ENCODE results near the gene ARL16. TPM values are rescaled to one million over a fixed set of nuclear protein-coding genes. Genes with fewer than 3 reads are reported as not detected.

Gene ARL16
- total RNA-seq, 1 donor from 2014 or later = 38.6 TPM

DNA sequence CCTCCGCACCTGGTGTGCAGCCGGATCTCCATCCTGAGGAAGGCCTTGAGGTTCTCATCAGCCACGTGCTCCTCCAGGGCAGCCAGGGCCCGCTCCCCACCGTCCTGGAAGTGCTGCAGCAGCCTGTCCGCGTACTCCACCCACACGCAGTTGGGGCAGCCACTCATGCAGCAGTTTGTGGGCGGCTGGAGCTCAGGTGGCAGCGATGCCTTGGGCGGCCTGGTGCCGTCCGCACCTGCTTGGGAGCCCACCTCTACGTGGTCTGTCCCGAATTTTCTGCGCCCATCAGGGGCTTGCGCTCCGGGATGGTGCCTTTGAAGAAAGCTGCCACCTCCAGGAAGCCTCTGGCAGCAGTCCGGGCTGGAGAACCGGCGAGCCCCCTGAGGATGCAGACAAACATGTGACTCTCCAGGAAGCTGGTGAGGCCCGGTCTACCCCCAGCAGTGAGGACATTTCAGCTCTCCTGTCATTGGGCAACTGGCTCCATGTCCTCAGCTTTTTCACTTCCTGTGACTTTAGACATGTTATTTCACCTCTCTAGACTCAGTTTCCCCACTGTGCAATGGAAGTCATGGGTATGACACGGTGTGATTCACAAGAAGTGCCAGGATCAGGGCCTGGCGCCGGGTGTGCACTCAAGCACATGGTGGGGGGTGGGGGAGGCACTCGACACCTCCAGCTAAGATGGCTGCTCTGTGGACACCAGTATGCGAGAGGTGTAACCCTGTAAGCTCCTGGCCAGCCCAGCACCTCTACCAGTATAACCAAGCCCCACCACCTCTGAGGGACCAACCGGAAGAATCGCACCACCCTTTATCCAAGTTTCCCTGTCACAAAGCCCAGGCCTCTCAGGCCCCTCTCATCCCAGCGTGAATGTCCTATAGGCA is 18.1 kb downstream of the ARL16 start:
- DNase-seq (ENCODE audit: low read depth) (no peak), FAIRE-seq (no peak)
- H3K4me1 ChIP-seq (ENCODE audit: insufficient read depth, low read length) = peaks cover 17% of the 10 kb centered on the region
- peaks cover 52% of the 10 kb centered on the region for H3K79me2 ChIP-seq (ENCODE audit: insufficient read depth, low read length)
- H3K4me1 Mint-ChIP-seq (ENCODE audit: low read depth, unreplicated experiment) = peaks cover 18% of the 10 kb centered on the region
- H3K4me3 ChIP-seq (ENCODE audit: insufficient read depth, low read depth, low read length) = peak overlapping the region; percentile 84
- peak overlapping the region; percentile 77 for H3K27ac ChIP-seq (ENCODE audit: low read depth, low read length)
- H2AFZ ChIP-seq (ENCODE audit: low read depth, low read length) = peak overlapping the region; percentile 61
- peaks cover 4% of the 10 kb centered on the region for H3K36me3 ChIP-seq (ENCODE audit: insufficient read depth, low read length)
- H3K36me3 Mint-ChIP-seq (ENCODE audit: low read depth, unreplicated experiment) = peaks cover 3% of the 10 kb centered on the region
- H3K4me3 Mint-ChIP-seq (ENCODE audit: unreplicated experiment) = peak overlapping the region; percentile 93
- H3K9ac ChIP-seq (ENCODE audit: low read length) = peak overlapping the region; percentile 93
- H3K27me3 Mint-ChIP-seq (ENCODE audit: low read depth, unreplicated experiment) = no peaks in the 10 kb centered on the region
- H3K27ac Mint-ChIP-seq (ENCODE audit: unreplicated experiment) = peak overlapping the region; percentile 96
- no peaks in the 10 kb centered on the region for H3K9me3 ChIP-seq (ENCODE audit: insufficient read depth, low read depth, low read length)
- peaks cover 12% of the 10 kb centered on the region for H4K20me1 ChIP-seq (ENCODE audit: insufficient read depth, low read length)
- no peaks in the 10 kb centered on the region for H3K27me3 ChIP-seq (ENCODE audit: insufficient read depth, low read length)
- H3K9me3 Mint-ChIP-seq (ENCODE audit: unreplicated experiment) = no peaks in the 10 kb centered on the region
- TF ChIP-seq CTCF (IDR thresholded peaks at IDR 0.05; ENCODE audit: insufficient read depth, low read depth, low read length) = no peak
- no peak for TF ChIP-seq EZH2 (IDR thresholded peaks at IDR 0.05; ENCODE audit: insufficient read depth, low read length)
- H3K4me2 ChIP-seq (ENCODE audit: low read length) = peak overlapping the region; percentile 97

DNA sequence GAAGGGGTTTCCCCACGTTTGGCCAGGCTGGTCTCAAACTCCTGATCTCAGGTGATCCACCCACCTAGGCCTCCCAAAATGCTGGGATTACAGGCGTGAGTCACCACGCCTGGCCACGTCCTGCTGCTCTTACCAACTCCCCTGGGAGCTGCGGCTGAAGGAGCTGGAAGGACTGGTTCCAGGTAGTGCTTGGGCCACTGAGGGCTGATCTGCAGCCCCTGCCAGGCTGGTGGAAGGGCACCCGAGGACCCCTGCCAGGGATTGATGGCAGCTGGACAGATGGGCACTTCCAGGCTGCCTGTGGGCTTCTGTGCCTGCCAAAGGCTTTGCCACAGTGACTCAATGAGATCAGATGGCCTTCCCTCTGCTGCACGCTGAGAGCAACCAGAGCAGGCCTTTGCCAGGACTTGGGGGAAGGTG is 19.5 kb downstream of the ARL16 start:
- Histone ChIP-seq H3K9me3 (ENCODE audit: insufficient read depth, low read depth, low read length) (no peaks in the 10 kb centered on the region), H3K79me2 (ENCODE audit: insufficient read depth, low read length) (peaks cover 40% of the 10 kb centered on the region), H3K9ac (ENCODE audit: low read length) (no peak overlapping the region), H3K27me3 (ENCODE audit: insufficient read depth, low read length) (no peaks in the 10 kb centered on the region), H4K20me1 (ENCODE audit: insufficient read depth, low read length) (peaks cover under 1% of the 10 kb centered on the region), H3K36me3 (ENCODE audit: insufficient read depth, low read length) (no peaks in the 10 kb centered on the region), H3K27ac (ENCODE audit: low read depth, low read length) (no peak overlapping the region), H2AFZ (ENCODE audit: low read depth, low read length) (no peak overlapping the region), H3K4me2 (ENCODE audit: low read length) (no peak overlapping the region), H3K4me1 (ENCODE audit: insufficient read depth, low read length) (peaks cover 17% of the 10 kb centered on the region), H3K4me3 (ENCODE audit: insufficient read depth, low read depth, low read length) (no peak overlapping the region)
- no peaks in the 10 kb centered on the region for H3K9me3 Mint-ChIP-seq (ENCODE audit: unreplicated experiment)
- H3K4me3 Mint-ChIP-seq (ENCODE audit: unreplicated experiment) = peak overlapping the region; percentile 57
- no peak for DNase-seq (ENCODE audit: low read depth)
- peaks cover 18% of the 10 kb centered on the region for H3K4me1 Mint-ChIP-seq (ENCODE audit: low read depth, unreplicated experiment)
- H3K36me3 Mint-ChIP-seq (ENCODE audit: low read depth, unreplicated experiment) = peaks cover 3% of the 10 kb centered on the region
- H3K27ac Mint-ChIP-seq (ENCODE audit: unreplicated experiment) = no peak overlapping the region
- FAIRE-seq = no peak
- H3K27me3 Mint-ChIP-seq (ENCODE audit: low read depth, unreplicated experiment) = no peaks in the 10 kb centered on the region
- no peak for TF ChIP-seq CTCF (IDR thresholded peaks at IDR 0.05; ENCODE audit: insufficient read depth, low read depth, low read length)
- TF ChIP-seq EZH2 (IDR thresholded peaks at IDR 0.05; ENCODE audit: insufficient read depth, low read length) = no peak

DNA sequence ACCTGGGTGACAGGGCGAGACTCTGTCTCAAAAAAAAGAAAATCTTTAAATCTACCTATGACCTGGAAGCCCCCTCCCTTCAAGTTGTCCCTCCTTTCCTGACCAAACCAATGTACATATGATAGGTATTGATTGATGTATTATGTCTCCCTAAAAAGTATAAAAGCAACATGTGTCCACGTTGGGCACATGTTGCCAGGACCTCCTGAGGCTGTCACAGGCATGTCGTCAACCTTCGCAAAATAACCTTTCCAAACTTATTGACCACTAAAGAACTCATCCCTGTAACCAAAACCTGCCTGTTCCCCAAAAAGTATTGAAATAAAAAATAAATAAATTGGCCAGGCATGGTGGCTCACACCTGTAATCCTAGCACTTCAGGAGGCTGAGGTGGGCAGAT is 21.6 kb downstream of the ARL16 start:
- no peak overlapping the region for H3K9ac ChIP-seq (ENCODE audit: low read length)
- no peak for DNase-seq (ENCODE audit: low read depth)
- Mint-ChIP-seq H3K27me3 (ENCODE audit: low read depth, unreplicated experiment) (no peaks in the 10 kb centered on the region), H3K36me3 (ENCODE audit: low read depth, unreplicated experiment) (no peaks in the 10 kb centered on the region), H3K27ac (ENCODE audit: unreplicated experiment) (no peak overlapping the region), H3K4me1 (ENCODE audit: low read depth, unreplicated experiment) (peaks cover 6% of the 10 kb centered on the region), H3K4me3 (ENCODE audit: unreplicated experiment) (no peak overlapping the region), H3K9me3 (ENCODE audit: unreplicated experiment) (no peaks in the 10 kb centered on the region)
- no peaks in the 10 kb centered on the region for H3K9me3 ChIP-seq (ENCODE audit: insufficient read depth, low read depth, low read length)
- peaks cover 20% of the 10 kb centered on the region for H3K79me2 ChIP-seq (ENCODE audit: insufficient read depth, low read length)
- no peaks in the 10 kb centered on the region for H3K27me3 ChIP-seq (ENCODE audit: insufficient read depth, low read length)
- H2AFZ ChIP-seq (ENCODE audit: low read depth, low read length) = no peak overlapping the region
- H3K4me2 ChIP-seq (ENCODE audit: low read length) = no peak overlapping the region
- no peaks in the 10 kb centered on the region for H4K20me1 ChIP-seq (ENCODE audit: insufficient read depth, low read length)
- no peaks in the 10 kb centered on the region for H3K36me3 ChIP-seq (ENCODE audit: insufficient read depth, low read length)
- H3K27ac ChIP-seq (ENCODE audit: low read depth, low read length) = no peak overlapping the region
- TF ChIP-seq CTCF (IDR thresholded peaks at IDR 0.05; ENCODE audit: insufficient read depth, low read depth, low read length) = no peak
- peaks cover 8% of the 10 kb centered on the region for H3K4me1 ChIP-seq (ENCODE audit: insufficient read depth, low read length)
- no peak overlapping the region for H3K4me3 ChIP-seq (ENCODE audit: insufficient read depth, low read depth, low read length)
- FAIRE-seq = no peak

Data from astrocyte (in vitro differentiated cells and primary cell).